HG03135 (cell line): ENCODE measurements around the gene OLFML2B.

Experiments
- ATAC-seq: cut with Tn5 transposase; IDR thresholded peaks from one replicate; pipeline ENCODE4 v1.9.1; 2021; ENCODE audit warnings: mild to moderate bottlenecking, moderate library complexity; ENCODE audit not compliant: unreplicated experiment

Gene OLFML2B

GRCh38 chr1:161981735-161982506 lies 41.7 kb downstream of the OLFML2B start:
- no peak for ATAC-seq

- ATAC-seq = no peak
These were observed 42.5 kb downstream of the OLFML2B start for GRCh38 chr1:161981126-161981525.

GRCh38 chr1:161978011-161978790 lies 45.5 kb downstream of the OLFML2B start:
- no peak for ATAC-seq

GRCh38 chr1:161973924-161974845 lies 49.5 kb downstream of the OLFML2B start:
- no peak for ATAC-seq

- ATAC-seq = no peak
These were observed 50.8 kb downstream of the OLFML2B start for GRCh38 chr1:161972828-161973227.

- no peak for ATAC-seq
These were observed 53.0 kb downstream of the OLFML2B start for GRCh38 chr1:161970633-161971032.

GRCh38 chr1:161970036-161970435 lies 53.6 kb downstream of the OLFML2B start:
- ATAC-seq = no peak

- no peak for ATAC-seq
These were observed 57.6 kb downstream of the OLFML2B start for GRCh38 chr1:161966067-161966466.

- ATAC-seq = peak; percentile 86
These were observed 61.4 kb downstream of the OLFML2B start for GRCh38 chr1:161962091-161962887.

- no peak for ATAC-seq
These were observed 65.2 kb downstream of the OLFML2B start for GRCh38 chr1:161958425-161958824.

GRCh38 chr1:161956930-161957329 lies 66.7 kb downstream of the OLFML2B start:
- ATAC-seq = no peak

- no peak for ATAC-seq
These were observed 67.6 kb downstream of the OLFML2B start for GRCh38 chr1:161956097-161956496.

- no peak for ATAC-seq
These were observed 68.1 kb downstream of the OLFML2B start for GRCh38 chr1:161955606-161956005.

GRCh38 chr1:161954466-161954865 lies 69.2 kb downstream of the OLFML2B start:
- ATAC-seq = no peak

GRCh38 chr1:161954050-161954449 lies 69.6 kb downstream of the OLFML2B start:
- no peak for ATAC-seq

GRCh38 chr1:161953256-161953920 lies 70.3 kb downstream of the OLFML2B start:
- no peak for ATAC-seq

- ATAC-seq = no peak
These were observed 71.0 kb downstream of the OLFML2B start for GRCh38 chr1:161952607-161953172.

- no peak for ATAC-seq
These were observed 72.0 kb downstream of the OLFML2B start for GRCh38 chr1:161951646-161952045.

- no peak for ATAC-seq
These were observed 73.3 kb downstream of the OLFML2B start for GRCh38 chr1:161950377-161950776.
